HG02678 (cell line): ENCODE data around the gene CD99L2.

Source experiments
- ATAC-seq: cut with Tn5 transposase; IDR thresholded peaks from one replicate; pipeline ENCODE4 v1.9.1; 2021; ENCODE audit warnings: mild to moderate bottlenecking, moderate library complexity; ENCODE audit not compliant: unreplicated experiment

CD99L2 gene

GRCh38 chrX:150898343-150899190, at the start of gene CD99L2:
CD99L2 (minus strand) TSS chrX:150898668; CDS start chrX:150898588, 80 bp downstream.
- peak; percentile 91 for ATAC-seq

- ATAC-seq = no peak
Observed at GRCh38 chrX:150944233-150944632, 45.8 kb upstream of the CD99L2 start.

GRCh38 chrX:150942942-150943594, 44.6 kb upstream of the CD99L2 start:
- no peak for ATAC-seq

- no peak for ATAC-seq
Observed at GRCh38 chrX:150941580-150941979, 43.1 kb upstream of the CD99L2 start.

- ATAC-seq = no peak
Observed at GRCh38 chrX:150940844-150941495, 42.5 kb upstream of the CD99L2 start.

GRCh38 chrX:150936556-150936955, 38.1 kb upstream of the CD99L2 start:
- no peak for ATAC-seq

- no peak for ATAC-seq
Observed at GRCh38 chrX:150935467-150935866, 37.0 kb upstream of the CD99L2 start.

- ATAC-seq = no peak
Observed at GRCh38 chrX:150934453-150934852, 36.0 kb upstream of the CD99L2 start.

GRCh38 chrX:150933945-150934350, 35.5 kb upstream of the CD99L2 start:
- ATAC-seq = no peak

GRCh38 chrX:150929058-150929457, 30.6 kb upstream of the CD99L2 start:
- no peak for ATAC-seq

GRCh38 chrX:150926791-150927190, 28.3 kb upstream of the CD99L2 start:
- ATAC-seq = no peak

- ATAC-seq = no peak
Observed at GRCh38 chrX:150926304-150926703, 27.8 kb upstream of the CD99L2 start.

GRCh38 chrX:150919401-150919800, 20.9 kb upstream of the CD99L2 start:
- no peak for ATAC-seq

GRCh38 chrX:150913511-150913910, 15.0 kb upstream of the CD99L2 start:
- ATAC-seq = no peak

GRCh38 chrX:150907474-150907873, 9.0 kb upstream of the CD99L2 start:
- ATAC-seq = no peak

- ATAC-seq = no peak
Observed at GRCh38 chrX:150906694-150907093, 8.2 kb upstream of the CD99L2 start.

GRCh38 chrX:150905293-150905692, 6.8 kb upstream of the CD99L2 start:
- no peak for ATAC-seq

GRCh38 chrX:150903110-150903508, 4.6 kb upstream of the CD99L2 start:
- no peak for ATAC-seq

- no peak for ATAC-seq
Observed at GRCh38 chrX:150902434-150903109, 4.1 kb upstream of the CD99L2 start.

- ATAC-seq = peak; percentile 36
Observed at GRCh38 chrX:150899191-150899757, 806 bp upstream of the CD99L2 start.
